GM06990 (cell line): ENCODE results near the gene XPO6.
A peak's percentile ranks its signal among the peaks of the same experiment; 100 is the strongest.

Experiments
- DNase-seq: peaks from one replicate; pipeline ENCODE4 v3.0.0-alpha.2; 2011; ENCODE audit not compliant: insufficient read length; ENCODE audit errors: extremely low read depth
- H3K27me3 ChIP-seq: replicated peaks from 2 replicates; pipeline ENCODE4 v1.6.0; 2011; ENCODE audit warnings: low read length; ENCODE audit not compliant: control insufficient read depth, insufficient read depth
- H3K36me3 ChIP-seq: 2 replicates; pipeline ENCODE4 v1.5.1; 2011; ENCODE audit warnings: low read length; ENCODE audit not compliant: control insufficient read depth, insufficient read depth
- H3K4me3 ChIP-seq: replicated peaks from 2 replicates; pipeline ENCODE4 v1.5.1; 2011; ENCODE audit warnings: low read depth, mild to moderate bottlenecking, control low read depth, low read length
- TF ChIP-seq, protein P1 (sequence below): IDR thresholded peaks from 2 replicates; pipeline ENCODE4 v1.5.1; 2011; ENCODE audit warnings: low read length, control low read depth, mild to moderate bottlenecking, inconsistent platforms; ENCODE audit not compliant: insufficient read depth, poor library complexity, severe bottlenecking

Gene XPO6

DNA sequence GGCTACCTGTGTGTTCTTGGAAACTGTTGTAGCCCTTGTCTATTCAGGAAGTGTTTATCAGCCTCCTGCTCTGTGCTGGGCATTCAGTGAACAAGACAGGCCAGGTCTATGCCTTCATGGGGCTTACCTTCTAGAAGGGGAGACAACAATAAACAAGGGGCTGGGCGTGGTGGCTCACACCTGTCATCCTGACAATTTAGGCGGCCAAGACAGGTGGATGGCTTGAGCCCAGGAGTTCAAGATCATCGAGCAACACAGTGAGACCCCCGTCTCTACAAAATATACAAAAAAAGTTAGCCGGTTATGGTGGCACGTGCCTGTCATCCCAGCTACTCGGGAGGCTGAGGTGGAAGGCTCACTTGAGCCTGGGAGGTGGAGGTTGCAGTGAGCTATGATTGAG is 142.8 kb downstream of the XPO6 start:
- TF ChIP-seq, protein P1, sequence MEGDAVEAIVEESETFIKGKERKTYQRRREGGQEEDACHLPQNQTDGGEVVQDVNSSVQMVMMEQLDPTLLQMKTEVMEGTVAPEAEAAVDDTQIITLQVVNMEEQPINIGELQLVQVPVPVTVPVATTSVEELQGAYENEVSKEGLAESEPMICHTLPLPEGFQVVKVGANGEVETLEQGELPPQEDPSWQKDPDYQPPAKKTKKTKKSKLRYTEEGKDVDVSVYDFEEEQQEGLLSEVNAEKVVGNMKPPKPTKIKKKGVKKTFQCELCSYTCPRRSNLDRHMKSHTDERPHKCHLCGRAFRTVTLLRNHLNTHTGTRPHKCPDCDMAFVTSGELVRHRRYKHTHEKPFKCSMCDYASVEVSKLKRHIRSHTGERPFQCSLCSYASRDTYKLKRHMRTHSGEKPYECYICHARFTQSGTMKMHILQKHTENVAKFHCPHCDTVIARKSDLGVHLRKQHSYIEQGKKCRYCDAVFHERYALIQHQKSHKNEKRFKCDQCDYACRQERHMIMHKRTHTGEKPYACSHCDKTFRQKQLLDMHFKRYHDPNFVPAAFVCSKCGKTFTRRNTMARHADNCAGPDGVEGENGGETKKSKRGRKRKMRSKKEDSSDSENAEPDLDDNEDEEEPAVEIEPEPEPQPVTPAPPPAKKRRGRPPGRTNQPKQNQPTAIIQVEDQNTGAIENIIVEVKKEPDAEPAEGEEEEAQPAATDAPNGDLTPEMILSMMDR, result no peak
- H3K27me3 ChIP-seq, result no peaks in the 10 kb centered on the region; the same call in none of the 2 replicates
- no peak for DNase-seq
- no peak overlapping the region for H3K4me3 ChIP-seq
- no peaks in the 10 kb centered on the region for H3K36me3 ChIP-seq

DNA sequence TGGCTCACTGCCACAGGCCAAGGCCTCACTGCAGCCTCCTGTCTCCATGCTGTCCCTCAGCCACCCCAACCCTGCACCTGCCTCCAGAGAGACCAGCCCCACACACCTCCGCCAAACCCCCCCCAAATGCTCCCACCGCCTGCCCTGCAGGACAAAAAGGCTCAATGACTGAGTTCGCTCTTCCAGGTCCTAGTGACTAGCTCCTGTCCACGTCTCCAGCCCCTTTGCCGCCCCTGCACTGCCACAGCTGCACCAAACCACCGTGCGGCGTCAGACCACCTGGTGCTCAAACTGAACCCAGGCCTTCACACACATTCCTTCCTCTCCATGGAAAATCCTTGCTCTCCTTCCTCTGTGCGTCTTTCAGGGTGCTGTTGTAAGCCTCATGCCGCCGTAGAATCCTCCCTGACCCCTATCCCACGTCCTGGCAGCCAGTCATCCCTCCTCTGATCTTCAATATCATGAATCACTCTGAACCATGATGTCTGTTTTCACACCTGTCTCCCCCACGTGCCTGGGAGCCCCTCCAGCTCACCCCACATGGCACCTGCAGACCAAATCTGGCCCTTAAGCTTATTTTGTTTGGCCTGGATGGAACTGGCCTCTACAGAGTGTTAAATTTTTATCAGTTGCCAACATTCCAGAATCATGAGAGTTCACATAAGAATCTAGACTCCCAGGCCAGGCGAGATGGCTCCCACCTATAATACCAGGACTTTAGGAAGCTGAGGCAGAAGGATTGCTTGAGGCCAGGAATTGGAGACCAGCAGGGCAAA is 144.0 kb downstream of the XPO6 start:
- H3K27me3 ChIP-seq, result no peaks in the 10 kb centered on the region; the same call in none of the 2 replicates
- no peaks in the 10 kb centered on the region for H3K36me3 ChIP-seq
- DNase-seq, result no peak
- H3K4me3 ChIP-seq, result no peak overlapping the region
- TF ChIP-seq, protein P1, result no peak

- DNase-seq, result no peak
- H3K36me3 ChIP-seq, result no peaks in the 10 kb centered on the region
- TF ChIP-seq, protein P1, result no peak
- no peak overlapping the region for H3K4me3 ChIP-seq
- no peaks in the 10 kb centered on the region; the same call in none of the 2 replicates for H3K27me3 ChIP-seq
Observed at GRCh38 chr16:28064706-28065249, 147.0 kb downstream of the XPO6 start.

- H3K27me3 ChIP-seq, result no peaks in the 10 kb centered on the region; the same call in none of the 2 replicates
- H3K36me3 ChIP-seq, result no peaks in the 10 kb centered on the region
- no peak for DNase-seq
- H3K4me3 ChIP-seq, result no peak overlapping the region
- TF ChIP-seq, protein P1, result no peak
Observed at GRCh38 chr16:28064150-28064549, 147.6 kb downstream of the XPO6 start.

DNA sequence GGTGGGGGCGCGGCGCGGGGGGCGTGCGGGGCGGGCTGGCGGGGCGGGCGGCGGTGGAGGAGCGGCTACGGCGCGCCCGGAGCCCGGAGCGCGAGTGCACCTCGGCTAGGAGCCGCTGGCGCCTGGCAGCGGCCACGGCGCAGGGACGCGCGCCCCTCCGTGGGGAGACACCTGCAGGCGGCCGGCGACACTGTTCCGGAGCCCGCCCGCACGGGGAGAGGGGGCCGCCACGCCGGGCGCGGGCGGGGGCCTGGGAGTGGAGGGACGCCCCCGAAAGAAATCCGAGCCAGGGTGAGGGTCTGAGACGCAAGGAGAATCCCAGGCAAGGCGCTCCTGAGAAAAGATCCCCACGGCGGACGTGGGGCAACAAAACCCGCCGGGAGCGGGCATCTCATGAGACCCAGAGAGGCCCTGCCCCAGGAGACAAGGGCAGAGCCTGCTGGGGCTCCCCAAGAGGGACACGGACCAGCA is 148.1 kb downstream of the XPO6 start, which contains the start of gene GSG1L:
Gene GSG1L, minus strand, starts transcription at position 124 of the 471 bp plus-strand sequence. CDS start 290 bp downstream, outside the sequence.
- DNase-seq, result no peak
- TF ChIP-seq, protein P1, result no peak
- Histone ChIP-seq H3K36me3 (no peaks in the 10 kb centered on the region), H3K27me3 (no peaks in the 10 kb centered on the region; the same call in none of the 2 replicates), H3K4me3 (peak within 1 kb of the TSS; percentile 22; the same call in 1 of the 2 replicates)
